H9 (cell line): ENCODE results near the gene CCL4L2. TPM values are rescaled to one million over a fixed set of nuclear protein-coding genes. Genes with fewer than 3 reads are reported as not detected.
"Not testable (repeated sequence)": the region's sequence is repeated elsewhere in the genome, so short reads cannot be mapped to it uniquely, and the experiment has no call there.

Experiments used
- DNase-seq: peaks from one replicate; pipeline ENCODE4 v3.0.0-alpha.2; 2017
- H2AFZ ChIP-seq: one replicate; pipeline ENCODE4 v1.6.1; 2013; ENCODE audit warnings: mild to moderate bottlenecking, low read length, control low read depth, moderate library complexity
- H2AK5ac ChIP-seq: 2 replicates; pipeline ENCODE4 v1.6.1; 2013; ENCODE audit warnings: low read length, control low read depth, mixed read lengths; ENCODE audit not compliant: insufficient read length
- H2BK120ac ChIP-seq: one replicate; pipeline ENCODE4 v1.6.1; 2013; ENCODE audit warnings: low read depth, mild to moderate bottlenecking, low read length, control low read depth, inconsistent platforms; ENCODE audit not compliant: poor library complexity, severe bottlenecking
- H2BK12ac ChIP-seq: 2 replicates; pipeline ENCODE4 v1.6.1; 2013; ENCODE audit warnings: low read length, control low read depth, mixed read lengths, low read depth; ENCODE audit not compliant: insufficient read length
- H2BK15ac ChIP-seq: 2 replicates; pipeline ENCODE4 v1.6.1; 2013; ENCODE audit warnings: low read depth, low read length, control low read depth
- H2BK20ac ChIP-seq: one replicate; pipeline ENCODE4 v1.6.1; 2013; ENCODE audit warnings: low read depth, mild to moderate bottlenecking, low read length, control low read depth, inconsistent platforms; ENCODE audit not compliant: poor library complexity, severe bottlenecking
- H2BK5ac ChIP-seq: 2 replicates; pipeline ENCODE4 v1.6.1; 2013; ENCODE audit warnings: low read length, control low read depth, mixed read lengths; ENCODE audit not compliant: insufficient read length
- H3K14ac ChIP-seq: 2 replicates; pipeline ENCODE4 v1.6.1; 2013; ENCODE audit warnings: low read length, control low read depth; ENCODE audit not compliant: insufficient read depth
- H3K18ac ChIP-seq: 2 replicates; pipeline ENCODE4 v1.6.1; 2013; ENCODE audit warnings: low read depth, mild to moderate bottlenecking, mixed read lengths, low read length, control low read depth; ENCODE audit not compliant: insufficient read length
- H3K23ac ChIP-seq: 2 replicates; pipeline ENCODE4 v1.6.1; 2013; ENCODE audit warnings: low read length, control low read depth, mixed read lengths, low read depth; ENCODE audit not compliant: insufficient read length
- H3K23me2 ChIP-seq: 2 replicates; pipeline ENCODE4 v1.6.1; 2013; ENCODE audit warnings: low read depth, mild to moderate bottlenecking, mixed read lengths, low read length, control low read depth; ENCODE audit not compliant: insufficient read length, poor library complexity, severe bottlenecking
- H3K27ac ChIP-seq: 2 replicates; pipeline ENCODE4 v1.5.1; 2013; ENCODE audit warnings: low read length, control low read depth, mixed read lengths, low read depth; ENCODE audit not compliant: insufficient read length
- H3K27me3 ChIP-seq: 2 replicates; pipeline ENCODE4 v1.6.1; 2013; ENCODE audit warnings: low read length, control low read depth, inconsistent platforms; ENCODE audit not compliant: insufficient read depth
- H3K4ac ChIP-seq: 2 replicates; pipeline ENCODE4 v1.6.1; 2013; ENCODE audit warnings: low read depth, mild to moderate bottlenecking, control low read depth, inconsistent platforms, low read length, moderate library complexity
- H3K4me1 ChIP-seq: 2 replicates; pipeline ENCODE4 v1.6.1; 2013; ENCODE audit warnings: low read length, control low read depth, inconsistent platforms; ENCODE audit not compliant: insufficient read depth
- H3K4me2 ChIP-seq: 2 replicates; pipeline ENCODE4 v1.6.1; 2013; ENCODE audit warnings: low read length, control low read depth, mixed read lengths; ENCODE audit not compliant: insufficient read length, insufficient read depth
- H3K56ac ChIP-seq: 2 replicates; pipeline ENCODE4 v1.6.1; 2013; ENCODE audit warnings: low read depth, mild to moderate bottlenecking, mixed read lengths, low read length, control low read depth; ENCODE audit not compliant: insufficient read length
- H3K79me1 ChIP-seq: 2 replicates; pipeline ENCODE4 v1.6.1; 2013; ENCODE audit warnings: low read depth, mild to moderate bottlenecking, moderate library complexity, low read length, control low read depth, inconsistent platforms; ENCODE audit not compliant: insufficient read depth, poor library complexity, severe bottlenecking
- H3K79me2 ChIP-seq: 2 replicates; pipeline ENCODE4 v1.6.1; 2013; ENCODE audit warnings: low read length, control low read depth, inconsistent platforms; ENCODE audit not compliant: insufficient read depth
- H3K9ac ChIP-seq: 2 replicates; pipeline ENCODE4 v1.6.1; 2013; ENCODE audit warnings: low read length, control low read depth, mixed read lengths; ENCODE audit not compliant: insufficient read length; ENCODE audit errors: extremely low read depth
- H3K9me3 ChIP-seq: one replicate; pipeline ENCODE4 v1.6.1; 2013; ENCODE audit warnings: low read depth, low read length, inconsistent platforms; ENCODE audit not compliant: control insufficient read depth
- H3T11ph ChIP-seq: one replicate; pipeline ENCODE4 v1.6.1; 2013; ENCODE audit warnings: mild to moderate bottlenecking, low read length, control low read depth, inconsistent platforms
- H4K20me1 ChIP-seq: one replicate; pipeline ENCODE4 v1.6.1; 2013; ENCODE audit not compliant: control insufficient read depth, insufficient read length, insufficient read depth
- H4K5ac ChIP-seq: 2 replicates; pipeline ENCODE4 v1.6.1; 2013; ENCODE audit warnings: low read depth, mild to moderate bottlenecking, mixed read lengths, low read length, control low read depth; ENCODE audit not compliant: insufficient read length
- H4K8ac ChIP-seq: replicated peaks from 2 replicates; pipeline ENCODE4 v1.6.1; 2013; ENCODE audit warnings: low read length, control low read depth, mixed read lengths, low read depth; ENCODE audit not compliant: insufficient read length
- H4K91ac ChIP-seq: 2 replicates; pipeline ENCODE4 v1.6.1; 2013; ENCODE audit warnings: low read depth, mild to moderate bottlenecking, moderate library complexity, mixed read lengths, low read length, control low read depth; ENCODE audit not compliant: insufficient read length
- H3K27ac Mint-ChIP-seq, 3 experiments: 2 replicates in 2 of 3; 3 replicates in 1 of 3; pipeline ENCODE4 v1.8.0; 2020 to 2021; ENCODE audit warnings: mixed read lengths in 3 of 3, mild to moderate bottlenecking in 1 of 3, moderate library complexity in 1 of 3
- H3K27me3 Mint-ChIP-seq: 2 replicates; pipeline ENCODE4 v1.8.0; 2021; ENCODE audit warnings: low read depth, mild to moderate bottlenecking, moderate library complexity, mixed read lengths
- H3K36me3 Mint-ChIP-seq, 3 experiments: 2 replicates in 2 of 3; 3 replicates in 1 of 3; pipeline ENCODE4 v1.8.0; 2020 to 2021; ENCODE audit warnings: low read depth in 3 of 3, mixed read lengths in 3 of 3; ENCODE audit not compliant: insufficient read depth in 1 of 3
- H3K4me1 Mint-ChIP-seq, 2 experiments: 2 replicates each; pipeline ENCODE4 v1.8.0; 2020; ENCODE audit warnings: mixed read lengths in 2 of 2
- H3K4me3 Mint-ChIP-seq, 2 experiments: 2 replicates in 1 of 2; 3 replicates in 1 of 2; pipeline ENCODE4 v1.8.0; 2020 to 2021; ENCODE audit warnings: mild to moderate bottlenecking in 2 of 2, mixed read lengths in 2 of 2, moderate library complexity in 1 of 2
- H3K9me3 Mint-ChIP-seq, 2 experiments: 2 replicates in 1 of 2; 3 replicates in 1 of 2; pipeline ENCODE4 v1.8.0; 2020; ENCODE audit warnings: mild to moderate bottlenecking in 2 of 2, mixed read lengths in 2 of 2, moderate library complexity in 1 of 2
- CTCF ChIP-seq: fragments of 200-600 bp; sonication (generic); conservative IDR thresholded peaks from 3 replicates; pipeline ENCODE4 v1.8.0; 2021; ENCODE audit warnings: antibody characterized with exemption, mild to moderate bottlenecking
- WGBS: extraction: QIAGEN DNeasy Blood & Tissue Kit; methylation state at CpG from one replicate; pipeline ENCODE4 v1.1.7; 2013; ENCODE audit warnings: missing lambda C conversion rate, low lambda C conversion rate, mixed read lengths; ENCODE audit not compliant: insufficient read length; ENCODE audit errors: extremely low coverage; 5-methylcytosine and 5-hydroxymethylcytosine counted together
- total RNA-seq: library from RNA; stranded (reverse); gene quantifications from 2 replicates; pipeline ENCODE4 v1.2.1, GENCODE V29; 2021

The CCL4L2 gene
- total RNA-seq, 1 experiment from 2014 or later: not detected

- Histone ChIP-seq H3K18ac (no peak overlapping the region), H4K8ac (no peak overlapping the region), H2BK12ac (no peak overlapping the region), H3K27me3 (no peaks in the 10 kb centered on the region), H3K79me1 (no peaks in the 10 kb centered on the region), H3K4ac (no peak overlapping the region), H4K20me1 (no peaks in the 10 kb centered on the region), H3K9me3 (no peaks in the 10 kb centered on the region), H2BK120ac (no peak overlapping the region), H2BK5ac (no peak overlapping the region), H3T11ph (no peak overlapping the region), H3K9ac (no peak overlapping the region), H3K14ac (no peak overlapping the region), H3K56ac (no peak overlapping the region), H2AFZ (no peak overlapping the region), H4K5ac (no peak overlapping the region), H3K23ac (no peak overlapping the region), H3K79me2 (no peaks in the 10 kb centered on the region), H3K4me1 (no peaks in the 10 kb centered on the region), H2AK5ac (no peak overlapping the region), H3K23me2 (no peaks in the 10 kb centered on the region), H2BK20ac (no peak overlapping the region), H3K4me2 (no peak overlapping the region), H4K91ac (no peak overlapping the region), H2BK15ac (no peak overlapping the region), H3K27ac (no peak overlapping the region)
- TF ChIP-seq CTCF: no peak
- peaks cover 7 to 8% of the 10 kb centered on the region in 2 experiments for H3K4me1 Mint-ChIP-seq
- H3K27me3 Mint-ChIP-seq: peaks cover 9% of the 10 kb centered on the region
- no peak overlapping the region for H3K27ac Mint-ChIP-seq
- H3K4me3 Mint-ChIP-seq: no peak overlapping the region
- no peak for DNase-seq
- H3K36me3 Mint-ChIP-seq: peaks cover 2 to 4% (median 3%) of the 10 kb centered on the region in 3 experiments; a peak in 3 of 7 replicates
- H3K9me3 Mint-ChIP-seq: peaks cover 17% of the 10 kb centered on the region in 2 experiments; a peak in 4 of 5 replicates
Observed at GRCh38 chr17:36214918-36215317, 4.1 kb downstream of the CCL4L2 start.

DNA sequence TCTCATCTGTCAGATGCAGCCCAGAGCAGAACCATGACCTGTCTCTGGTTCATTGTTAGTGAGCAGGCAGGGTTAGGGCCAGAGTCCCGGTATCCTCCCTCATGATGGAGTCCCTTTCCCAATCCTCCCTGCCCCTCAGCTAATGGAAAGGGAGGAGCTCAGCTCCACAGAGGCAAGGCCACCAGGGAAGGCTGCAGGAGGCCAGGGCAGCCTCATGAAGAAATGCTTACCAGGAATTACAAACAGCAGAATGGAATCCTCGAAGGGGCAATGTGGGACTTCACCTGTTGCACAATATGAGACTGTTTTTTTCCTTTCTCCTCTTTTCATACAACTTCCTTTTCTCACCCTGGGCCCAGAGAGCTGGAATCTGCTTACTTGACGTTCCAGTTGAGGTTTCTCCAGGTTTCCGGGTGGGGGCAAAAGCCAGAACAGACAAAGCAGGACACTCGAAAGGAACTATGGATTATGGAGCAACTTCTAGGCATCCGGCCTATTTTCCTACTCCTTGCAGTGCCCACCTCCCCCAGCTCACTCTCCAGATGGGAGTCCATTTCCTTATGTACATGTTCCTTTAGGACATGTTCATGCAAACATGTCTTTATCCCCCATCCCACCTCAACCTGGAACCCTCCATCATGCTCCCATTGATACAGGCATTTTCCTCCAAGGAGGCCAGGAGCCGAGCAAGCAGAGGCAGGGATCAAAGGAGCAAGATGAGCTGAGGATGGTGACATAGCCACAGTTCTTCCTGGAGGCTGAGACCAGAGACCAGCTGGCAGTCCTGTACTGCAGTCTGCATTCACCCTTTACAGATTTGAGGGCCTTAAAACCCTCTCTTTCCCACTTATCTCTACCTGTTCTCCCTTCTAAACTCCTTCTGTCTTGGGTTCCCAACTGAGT lies 4.8 kb downstream of the CCL4L2 start:
- H3K23ac ChIP-seq, H3K9me3 ChIP-seq, H2BK12ac ChIP-seq, H4K5ac ChIP-seq, H3K14ac ChIP-seq, H3K4me2 ChIP-seq, H3K4ac ChIP-seq, H2BK5ac ChIP-seq, H3K56ac ChIP-seq, H3K27ac Mint-ChIP-seq, H2BK15ac ChIP-seq, H2AK5ac ChIP-seq, H3K27ac ChIP-seq, H4K91ac ChIP-seq, H3K9ac ChIP-seq, H3K79me1 ChIP-seq, H2BK120ac ChIP-seq, H3K27me3 ChIP-seq, H2AFZ ChIP-seq, H3K4me3 Mint-ChIP-seq, H3K79me2 ChIP-seq, H4K8ac ChIP-seq, H3T11ph ChIP-seq, H3K36me3 Mint-ChIP-seq, H3K27me3 Mint-ChIP-seq, H3K23me2 ChIP-seq, H4K20me1 ChIP-seq, H3K4me1 ChIP-seq, H3K18ac ChIP-seq, H2BK20ac ChIP-seq, H3K4me1 Mint-ChIP-seq: not testable (repeated sequence)
- DNase-seq: peak; percentile 26
- WGBS: no CpG with 5 or more reads among the region's 7 CpGs
- peaks cover 17% of the 10 kb centered on the region in 2 experiments; a peak in 4 of 5 replicates for H3K9me3 Mint-ChIP-seq
